HEK293 (cell line): ENCODE results near the gene FAAP100.

Experiments
- BCL11B ChIP-seq: fragments of 450-650 bp; formaldehyde crosslinking; IDR thresholded peaks from 2 replicates; pipeline ENCODE4 v1.5.1; 2016; ENCODE audit warnings: low read depth, missing biosample characterization, missing genetic modification characterization
- HOXC10 ChIP-seq: sonication (generic); formaldehyde crosslinking; IDR thresholded peaks from 2 replicates; pipeline ENCODE4 v1.8.1; 2023; ENCODE audit warnings: mild to moderate bottlenecking, missing genetic modification reagents
- MEIS1 ChIP-seq: sonication (generic); formaldehyde crosslinking; IDR thresholded peaks from 2 replicates; pipeline ENCODE4 v1.8.1; 2022; ENCODE audit warnings: missing genetic modification reagents, mild to moderate bottlenecking, borderline replicate concordance
- OSR2 ChIP-seq: fragments of 450-650 bp; formaldehyde crosslinking; IDR thresholded peaks from 2 replicates; pipeline ENCODE4 v1.5.1; 2016; ENCODE audit warnings: missing biosample characterization, missing genetic modification characterization
- PRDM10 ChIP-seq: fragments of 450-650 bp; formaldehyde crosslinking; IDR thresholded peaks from 2 replicates; pipeline ENCODE4 v1.5.1; 2016; ENCODE audit warnings: missing biosample characterization, missing genetic modification characterization
- PRDM2 ChIP-seq: fragments of 450-650 bp; formaldehyde crosslinking; IDR thresholded peaks from 2 replicates; pipeline ENCODE4 v1.5.1; 2016; ENCODE audit warnings: missing biosample characterization, missing genetic modification characterization, borderline replicate concordance
- PRDM4 ChIP-seq: fragments of 450-650 bp; formaldehyde crosslinking; IDR thresholded peaks from 2 replicates; pipeline ENCODE4 v1.5.1; 2017; ENCODE audit warnings: missing biosample characterization, missing genetic modification characterization
- ZBTB44 ChIP-seq: fragments of 450-650 bp; IDR thresholded peaks from 2 replicates; pipeline ENCODE4 v1.5.1; 2018; ENCODE audit warnings: missing biosample characterization, mild to moderate bottlenecking, missing genetic modification characterization
- ZFP37 ChIP-seq: fragments of 450-650 bp; formaldehyde crosslinking; IDR thresholded peaks from 2 replicates; pipeline ENCODE4 v1.5.1; 2016; ENCODE audit warnings: missing biosample characterization, missing genetic modification characterization
- ZNF121 ChIP-seq: fragments of 450-650 bp; formaldehyde crosslinking; IDR thresholded peaks from 2 replicates; pipeline ENCODE4 v1.5.1; 2016; ENCODE audit warnings: missing biosample characterization, missing genetic modification characterization
- ZNF132 ChIP-seq: fragments of 450-650 bp; formaldehyde crosslinking; IDR thresholded peaks from 2 replicates; pipeline ENCODE4 v1.5.1; 2017; ENCODE audit warnings: missing biosample characterization, missing genetic modification characterization, borderline replicate concordance
- ZNF184 ChIP-seq: fragments of 450-650 bp; IDR thresholded peaks from 2 replicates; pipeline ENCODE4 v1.5.1; 2018; ENCODE audit warnings: missing biosample characterization, mild to moderate bottlenecking, missing genetic modification characterization
- ZNF214 ChIP-seq: fragments of 450-650 bp; formaldehyde crosslinking; IDR thresholded peaks from 2 replicates; pipeline ENCODE4 v1.5.1; 2017; ENCODE audit warnings: missing biosample characterization, mild to moderate bottlenecking, missing genetic modification characterization, borderline replicate concordance
- ZNF239 ChIP-seq: fragments of 450-650 bp; formaldehyde crosslinking; IDR thresholded peaks from 2 replicates; pipeline ENCODE4 v1.5.1; 2016; ENCODE audit warnings: missing biosample characterization, missing genetic modification characterization
- ZNF274 ChIP-seq, 2 experiments: fragments of 200-500 bp in 1 of 2; fragments of 450-650 bp in 1 of 2; sonication (Bioruptor generic) in 1 of 2; formaldehyde crosslinking in 1 of 2; IDR thresholded peaks; 2 replicates each; pipeline versions ENCODE4 v1.5.1 to v1.6.1; 2014 to 2016; ENCODE audit warnings: borderline replicate concordance in 1 of 2, inconsistent platforms in 1 of 2, low read length in 1 of 2, missing biosample characterization in 1 of 2, missing genetic modification characterization in 1 of 2
- ZNF335 ChIP-seq: fragments of 450-650 bp; formaldehyde crosslinking; conservative IDR thresholded peaks from 2 replicates; pipeline ENCODE4 v1.5.1; 2016; ENCODE audit warnings: missing biosample characterization, missing genetic modification characterization
- ZNF366 ChIP-seq: fragments of 450-650 bp; formaldehyde crosslinking; conservative IDR thresholded peaks from 2 replicates; pipeline ENCODE4 v1.5.1; 2016; ENCODE audit warnings: missing biosample characterization, missing genetic modification characterization
- ZNF394 ChIP-seq: fragments of 450-650 bp; formaldehyde crosslinking; IDR thresholded peaks from 2 replicates; pipeline ENCODE4 v1.5.1; 2016; ENCODE audit warnings: missing biosample characterization, missing genetic modification characterization, mild to moderate bottlenecking, moderate library complexity, borderline replicate concordance
- ZNF548 ChIP-seq: fragments of 450-650 bp; formaldehyde crosslinking; IDR thresholded peaks from 2 replicates; pipeline ENCODE4 v1.5.1; 2016; ENCODE audit warnings: missing biosample characterization, missing genetic modification characterization
- ZNF701 ChIP-seq: fragments of 450-650 bp; formaldehyde crosslinking; IDR thresholded peaks from 2 replicates; pipeline ENCODE4 v1.5.1; 2016; ENCODE audit warnings: missing biosample characterization, missing genetic modification characterization
- ZXDB ChIP-seq: fragments of 450-650 bp; formaldehyde crosslinking; IDR thresholded peaks from 2 replicates; pipeline ENCODE4 v1.5.1; 2016; ENCODE audit warnings: missing biosample characterization, missing genetic modification characterization

Gene FAAP100

GRCh38 chr17:81573794-81574642 lies 21.9 kb upstream of the FAAP100 start (continued):
- TF ChIP-seq ZNF274 (IDR thresholded peaks at IDR 0.05; ENCODE audit: low read length), result no peak
- TF ChIP-seq ZNF274 (tag by site-specific recombination; IDR thresholded peaks at IDR 0.05; ENCODE audit: borderline replicate concordance), result no peak
- TF ChIP-seq ZNF701, result no peak
- TF ChIP-seq ZNF184 (tag by site-specific recombination), result no peak
- TF ChIP-seq PRDM10 (tag by site-specific recombination), result peak; percentile 46; the same call in 1 of the 2 replicates
- no peak for TF ChIP-seq ZXDB (tag by site-specific recombination)
- peak; percentile 59; the same call in 1 of the 2 replicates for TF ChIP-seq OSR2 (tag by site-specific recombination)
- TF ChIP-seq ZNF121, result no peak
- TF ChIP-seq ZNF366 (tag by site-specific recombination), result 0 out of 2 replicates have a peak, but pooled peaks have one; percentile 32
- TF ChIP-seq ZBTB44 (tag by site-specific recombination), result no peak; the same call in 1 of the 2 replicates
- TF ChIP-seq ZNF548 (tag by site-specific recombination), result no peak
- peak; percentile 53; the same call in 1 of the 2 replicates for TF ChIP-seq PRDM4
- no peak for TF ChIP-seq HOXC10 (CRISPR knock-in tag)
- no peak for TF ChIP-seq ZNF214
- TF ChIP-seq ZNF132 (tag by site-specific recombination), result no peak
- no peak for TF ChIP-seq MEIS1 (CRISPR knock-in tag)
- TF ChIP-seq ZNF335 (tag by site-specific recombination), result no peak
- no peak for TF ChIP-seq ZNF394 (tag by site-specific recombination)
- TF ChIP-seq ZFP37 (tag by site-specific recombination), result no peak
- no peak for TF ChIP-seq PRDM2 (tag by site-specific recombination)
- peak; percentile 75; the same call in 1 of the 2 replicates for TF ChIP-seq BCL11B (tag by site-specific recombination)
- TF ChIP-seq ZNF239 (tag by site-specific recombination), result no peak
